GM12891 (cell line): ENCODE measurements around the gene ARMH3.

Experiments
- PAX5 ChIP-seq: IDR thresholded peaks from 2 replicates; pipeline ENCODE4 v1.6.1; 2011; ENCODE audit warnings: low read length, moderate library complexity, mild to moderate bottlenecking; ENCODE audit not compliant: insufficient read depth, severe bottlenecking
- POLR2A ChIP-seq: IDR thresholded peaks from 2 replicates; pipeline ENCODE4 v1.6.1; 2011; ENCODE audit warnings: low read depth, low read length, control low read depth
- POLR2AphosphoS5 ChIP-seq: IDR thresholded peaks from 2 replicates; pipeline ENCODE4 v1.6.1; 2011; ENCODE audit warnings: low read depth, low read length, control low read depth
- POU2F2 ChIP-seq: IDR thresholded peaks from 2 replicates; pipeline ENCODE4 v1.6.1; 2011; ENCODE audit warnings: low read depth, mild to moderate bottlenecking, control low read depth, low read length, moderate library complexity
- SPI1 ChIP-seq: IDR thresholded peaks from 2 replicates; pipeline ENCODE4 v1.6.1; 2011; ENCODE audit warnings: low read depth, low read length, control low read depth
- TAF1 ChIP-seq: IDR thresholded peaks from 2 replicates; pipeline ENCODE4 v1.6.1; 2011; ENCODE audit warnings: low read depth, low read length, control low read depth

DNA sequence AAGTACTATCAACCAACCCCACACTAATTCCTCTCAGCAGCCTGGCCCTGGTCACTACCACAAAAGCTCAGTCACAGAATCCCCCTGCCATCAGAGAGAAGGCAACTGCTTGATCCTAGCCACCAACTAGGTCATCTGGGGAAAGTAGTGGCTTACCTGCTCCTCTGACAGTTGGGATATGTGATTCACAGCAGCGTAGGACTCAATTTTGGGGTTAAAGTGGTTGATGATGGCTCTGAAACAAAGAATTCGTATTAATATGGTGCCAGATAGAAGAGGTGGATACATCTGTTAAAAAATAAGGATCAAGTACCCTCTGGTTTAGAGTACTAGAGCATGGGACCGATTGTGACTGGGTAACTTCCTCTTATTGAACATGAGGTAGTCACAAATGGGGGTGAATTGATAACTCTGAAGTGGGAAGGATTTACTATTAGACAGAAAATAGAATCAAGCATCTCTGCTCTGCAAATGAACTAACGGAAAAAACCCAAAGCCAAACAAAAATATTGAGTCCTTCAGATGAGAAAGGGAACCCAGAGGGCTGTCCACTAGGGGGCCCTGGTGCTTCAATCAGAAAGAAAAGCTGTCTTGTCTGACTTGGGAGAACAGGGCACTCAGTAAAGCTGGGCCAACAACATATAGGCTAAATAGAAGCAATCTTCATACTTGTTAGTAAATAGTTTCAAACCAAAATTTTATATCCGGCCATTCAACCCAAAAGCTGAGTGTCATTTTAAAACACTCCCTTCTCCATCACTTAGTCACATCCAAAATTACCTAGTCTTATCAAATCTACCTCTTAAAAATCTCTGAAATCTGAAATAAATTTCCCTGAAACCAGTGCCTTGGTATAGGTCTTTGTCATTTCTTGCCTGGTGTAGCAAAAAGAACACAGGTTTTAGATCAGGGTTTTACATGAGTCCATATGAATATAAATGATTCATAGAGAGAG lies 166.4 kb downstream of the ARMH3 start:
- TF ChIP-seq TAF1 (no peak), PAX5 (no peak), POLR2A (no peak), POLR2AphosphoS5 (no peak), POU2F2 (no peak), SPI1 (no peak)
